ENCODE results near the gene ZFR.

GRCh38 chr5:32320576-32320975, 124.0 kb downstream of the ZFR start:
- no peak for TF ChIP-seq REST (IDR thresholded peaks at IDR 0.05; ENCODE audit: insufficient read depth in 1 of 2, low read depth in 2 of 2, low read length in 2 of 2)
- TF ChIP-seq POLR2AphosphoS5 (IDR thresholded peaks at IDR 0.05; ENCODE audit: low read depth, low read length) = no peak
- no peak for TF ChIP-seq SIN3A (IDR thresholded peaks at IDR 0.05; ENCODE audit: borderline replicate concordance, insufficient read depth, low read length)
